ENCODE measurements around the gene CBLN1. TPM values are rescaled to one million over a fixed set of nuclear protein-coding genes. Genes with fewer than 3 reads are reported as not detected.
A peak's percentile ranks its signal among the peaks of the same experiment; 100 is the strongest.

CBLN1 gene
- 0.44 TPM in 1 of 2 replicates, not detected in the other for total RNA-seq (2014; rRNA removed; shearing (Covaris generic))

DNA sequence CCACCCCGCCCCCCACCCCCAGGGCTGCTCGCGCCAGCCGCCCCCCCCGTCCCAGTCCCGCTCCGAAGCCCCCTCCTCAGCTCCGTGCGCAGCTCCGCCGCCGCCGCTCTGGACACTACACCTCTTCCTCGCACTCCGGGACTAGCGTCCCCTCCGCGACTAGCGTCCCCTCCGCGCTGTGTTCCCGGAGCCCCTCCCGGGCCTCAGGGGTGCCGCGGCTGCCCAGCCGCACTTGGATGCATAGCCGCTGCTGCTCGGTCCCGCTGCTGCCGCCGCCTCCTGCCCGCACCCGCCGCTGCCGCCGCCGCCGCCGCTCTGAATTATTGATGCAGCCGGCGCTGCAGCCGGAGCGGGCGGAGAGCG is at the start of gene CBLN1:
Gene CBLN1, minus strand, starts transcription at position 359 of the 363 bp plus-strand sequence. CDS start 373 bp downstream, outside the sequence.
- DNase-seq (ENCODE audit: low spot score): no peak
- in situ Hi-C loops (cut with HindIII; ENCODE audit: low sequenced_read_pairs): no loop called here

DNA sequence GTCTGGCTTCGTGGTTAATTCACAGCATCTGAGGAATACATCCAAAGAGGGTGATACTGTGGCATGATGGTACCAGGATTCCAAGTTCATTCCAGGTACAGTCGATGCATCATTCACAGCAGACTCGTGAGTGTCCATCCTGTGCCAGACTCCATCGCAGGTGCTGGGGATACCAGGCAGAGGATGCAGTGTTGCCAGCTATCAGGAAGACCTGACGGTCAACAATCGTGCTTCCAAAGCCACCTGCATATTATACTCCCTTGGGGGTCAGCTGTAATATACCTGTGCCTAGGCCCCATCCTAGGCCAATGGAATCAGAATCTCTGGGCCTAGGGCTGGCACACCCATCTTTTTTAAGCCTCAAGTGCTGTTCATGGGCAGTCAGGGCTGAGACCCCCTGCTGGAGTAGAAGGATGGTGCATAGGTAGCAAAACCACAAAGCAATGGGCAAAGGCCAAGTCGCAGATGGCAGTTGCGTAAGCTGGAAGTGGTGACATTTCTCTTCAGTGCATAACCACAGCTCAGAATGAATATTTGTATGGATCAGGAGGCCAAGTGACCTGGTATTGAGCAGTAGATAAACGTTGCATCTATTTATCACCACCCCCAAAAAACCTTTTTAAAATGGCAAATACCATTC is 49.0 kb upstream of the CBLN1 start:
- peak; percentile 95 for DNase-seq (ENCODE audit: low spot score)
- in situ Hi-C loops (cut with HindIII; ENCODE audit: low sequenced_read_pairs): no loop called here

- DNase-seq (ENCODE audit: low spot score): no peak
- in situ Hi-C loops (cut with HindIII; ENCODE audit: low sequenced_read_pairs): no loop called here
These were observed 46.7 kb upstream of the CBLN1 start for GRCh38 chr16:49328325-49328724.

- in situ Hi-C loops (cut with HindIII; ENCODE audit: low sequenced_read_pairs): no loop called here
- peak; percentile 46 for DNase-seq (ENCODE audit: low spot score)
These were observed 45.8 kb upstream of the CBLN1 start for GRCh38 chr16:49327466-49327865.

DNA sequence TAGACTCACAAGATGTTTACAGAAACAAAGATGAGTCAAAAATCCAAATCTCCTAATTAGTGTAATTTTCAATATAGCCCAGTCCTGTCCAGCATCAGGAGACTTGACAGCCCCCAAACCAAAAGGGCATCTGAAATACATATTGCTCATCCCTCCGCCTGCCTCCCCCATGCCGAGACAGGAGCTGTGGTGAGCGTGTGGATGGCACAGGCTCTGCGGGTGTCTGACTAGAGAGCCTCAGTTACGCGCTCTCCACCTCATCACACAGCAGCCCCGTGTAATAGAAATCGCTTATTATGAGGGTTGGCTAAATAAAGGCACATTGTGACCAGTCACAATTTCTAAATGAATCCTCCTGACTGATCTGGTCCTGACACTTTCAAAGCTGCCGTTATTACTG is 43.1 kb upstream of the CBLN1 start:
- in situ Hi-C loops (cut with HindIII; ENCODE audit: low sequenced_read_pairs): no loop called here

DNA sequence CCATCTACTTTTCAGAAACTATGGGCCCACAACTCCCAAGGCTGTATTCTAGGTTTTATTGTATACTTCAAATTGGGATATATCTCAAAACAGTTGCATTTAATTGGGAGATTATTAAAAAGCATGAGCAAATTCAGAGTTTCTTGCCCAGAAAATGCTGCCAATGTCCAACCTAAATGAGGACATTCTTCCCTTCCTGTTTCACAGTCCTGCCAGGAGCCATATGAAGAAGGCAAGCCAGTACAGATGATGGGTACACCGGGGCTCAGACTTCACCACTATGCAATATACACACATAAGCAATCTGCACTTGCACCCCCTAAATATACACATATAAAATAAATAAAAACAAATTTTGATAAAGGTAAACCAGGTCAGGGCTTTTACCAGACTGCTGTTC is 34.0 kb upstream of the CBLN1 start:
- in situ Hi-C loops (cut with HindIII; ENCODE audit: low sequenced_read_pairs): no loop called here
- DNase-seq (ENCODE audit: low spot score): peak; percentile 73

More for the DNA sequence above, 43.1 kb upstream of the CBLN1 start:
- peak; percentile 77 for DNase-seq (ENCODE audit: low spot score)

DNA sequence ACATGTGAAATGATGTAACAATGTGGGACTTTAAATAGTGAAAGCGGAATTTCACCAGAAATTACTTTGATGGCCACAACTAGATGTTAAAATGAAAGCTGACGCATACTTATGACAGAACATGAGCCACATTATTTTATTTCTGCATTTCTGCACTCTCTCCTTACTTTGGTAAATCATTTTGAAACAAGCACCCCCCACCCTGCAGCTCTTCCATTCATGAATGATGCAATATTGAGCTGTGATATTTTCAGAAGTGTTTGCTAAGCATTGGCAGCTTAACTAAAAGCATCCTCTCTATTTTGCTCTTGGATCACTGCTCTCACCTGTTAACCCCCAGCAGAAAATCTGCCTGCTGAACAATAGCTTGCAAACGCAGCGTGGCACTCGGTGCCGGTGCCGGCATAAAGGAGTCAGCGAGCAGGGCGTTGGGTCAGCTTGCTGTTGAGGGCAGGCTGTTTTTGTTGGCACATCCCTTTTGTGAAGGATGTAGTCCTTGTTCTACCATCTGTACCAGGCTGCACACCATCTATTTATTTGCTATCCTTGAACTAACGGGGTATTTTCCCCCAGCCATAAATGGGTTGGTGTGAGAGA is 30.8 kb upstream of the CBLN1 start:
- in situ Hi-C loops (cut with HindIII; ENCODE audit: low sequenced_read_pairs): no loop called here
- DNase-seq (ENCODE audit: low spot score): peak; percentile 93

DNA sequence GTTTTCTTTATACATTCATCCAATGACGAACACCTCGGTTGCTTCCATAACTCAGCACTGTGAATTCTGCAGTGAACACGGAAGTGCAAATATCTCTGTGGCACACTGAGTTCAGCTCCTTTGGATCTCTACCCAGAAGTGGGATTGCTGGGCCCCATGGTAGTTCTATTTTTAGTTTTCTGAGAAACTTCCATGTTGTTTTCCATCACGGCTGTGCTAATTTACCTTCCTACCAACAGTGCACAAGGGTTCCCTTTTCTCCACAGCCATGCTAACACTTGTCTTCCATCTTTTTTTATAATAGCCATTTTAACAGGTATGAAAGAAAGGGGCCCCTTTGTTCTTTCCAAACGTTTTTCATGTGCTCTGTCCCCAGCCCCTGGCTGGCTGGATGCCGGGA is 30.2 kb upstream of the CBLN1 start:
- DNase-seq (ENCODE audit: low spot score): peak; percentile 57
- in situ Hi-C loops (cut with HindIII; ENCODE audit: low sequenced_read_pairs): no loop called here

GRCh38 chr16:49307176-49307575 is 25.5 kb upstream of the CBLN1 start:
- in situ Hi-C loops (cut with HindIII; ENCODE audit: low sequenced_read_pairs): no loop called here
- no peak for DNase-seq (ENCODE audit: low spot score)

DNA sequence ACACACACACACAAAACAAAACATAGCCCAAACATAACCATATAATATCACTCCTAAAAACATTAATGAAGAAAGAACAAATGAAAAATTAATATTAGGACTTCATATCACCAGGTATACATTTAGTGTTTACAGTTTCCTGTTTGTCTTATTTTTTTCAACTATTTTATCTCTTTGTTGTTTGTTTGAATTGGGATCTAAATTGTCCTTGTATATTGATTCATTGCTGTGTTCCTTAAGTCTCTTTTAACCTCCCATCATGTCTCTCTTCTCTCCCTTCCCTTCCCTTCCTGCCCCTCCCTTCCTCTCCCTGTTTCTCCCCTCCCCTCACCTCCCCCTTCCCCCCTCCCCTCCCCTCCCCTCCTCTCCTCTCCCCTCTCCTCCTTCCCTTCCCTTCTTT is 23.8 kb upstream of the CBLN1 start:
- no peak for DNase-seq (ENCODE audit: low spot score)
- in situ Hi-C loops (cut with HindIII; ENCODE audit: low sequenced_read_pairs): no loop called here

- in situ Hi-C loops (cut with HindIII; ENCODE audit: low sequenced_read_pairs): no loop called here
- peak; percentile 78 for DNase-seq (ENCODE audit: low spot score)
These were observed 10.8 kb upstream of the CBLN1 start for GRCh38 chr16:49292413-49292812.

DNA sequence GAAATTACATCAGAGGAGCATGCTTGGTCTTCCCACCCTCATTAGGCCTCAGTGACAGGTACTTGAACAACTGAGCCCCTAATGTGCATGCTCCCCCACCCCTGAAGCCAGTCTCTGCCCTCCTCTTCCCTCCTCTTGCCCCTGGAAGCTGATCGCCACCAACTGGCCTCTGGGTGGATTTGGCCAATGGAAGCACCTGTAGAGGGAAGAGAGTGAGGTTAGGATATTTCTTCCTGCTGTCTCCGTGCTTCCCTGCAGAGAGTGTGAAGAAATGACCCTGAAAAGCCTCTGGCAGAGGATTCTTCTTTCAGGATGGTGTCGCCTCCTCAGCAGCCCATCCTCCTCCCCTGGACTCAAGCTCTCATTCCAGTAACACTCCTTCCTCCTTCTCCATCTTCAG is 5.9 kb upstream of the CBLN1 start:
- in situ Hi-C loops (cut with HindIII; ENCODE audit: low sequenced_read_pairs): no loop called here

DNA sequence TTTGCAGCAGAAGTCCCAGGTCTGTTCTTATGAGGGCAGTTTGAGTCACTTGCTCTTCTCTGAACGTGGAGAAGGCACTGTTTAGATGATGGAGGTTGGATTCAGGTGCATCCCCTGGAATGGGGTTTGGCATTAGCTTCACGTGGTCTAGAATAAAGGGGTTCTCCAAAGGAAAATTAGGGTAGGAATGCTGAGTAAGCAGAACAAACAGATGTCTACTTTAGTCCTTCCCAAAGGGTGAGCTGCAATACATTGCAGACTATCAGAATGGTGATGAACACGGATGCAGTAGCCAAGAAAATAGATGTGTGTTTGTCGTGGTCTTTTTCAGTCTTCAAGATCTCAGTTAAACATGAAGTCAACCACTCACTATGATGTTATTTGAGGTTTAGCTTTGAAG is 3.3 kb upstream of the CBLN1 start:
- in situ Hi-C loops (cut with HindIII; ENCODE audit: low sequenced_read_pairs): no loop called here

More for the DNA sequence above, 5.9 kb upstream of the CBLN1 start:
- DNase-seq (ENCODE audit: low spot score): peak; percentile 69

GRCh38 chr16:49283376-49284049 is 1.9 kb upstream of the CBLN1 start:
- peak; percentile 64 for DNase-seq (ENCODE audit: low spot score)
- in situ Hi-C loops (cut with HindIII; ENCODE audit: low sequenced_read_pairs): no loop called here

More for the DNA sequence above, 3.3 kb upstream of the CBLN1 start:
- no peak for DNase-seq (ENCODE audit: low spot score)

GRCh38 chr16:49282690-49283375 is 1.2 kb upstream of the CBLN1 start:
- in situ Hi-C loops (cut with HindIII; ENCODE audit: low sequenced_read_pairs): no loop called here
- no peak for DNase-seq (ENCODE audit: low spot score)

DNA sequence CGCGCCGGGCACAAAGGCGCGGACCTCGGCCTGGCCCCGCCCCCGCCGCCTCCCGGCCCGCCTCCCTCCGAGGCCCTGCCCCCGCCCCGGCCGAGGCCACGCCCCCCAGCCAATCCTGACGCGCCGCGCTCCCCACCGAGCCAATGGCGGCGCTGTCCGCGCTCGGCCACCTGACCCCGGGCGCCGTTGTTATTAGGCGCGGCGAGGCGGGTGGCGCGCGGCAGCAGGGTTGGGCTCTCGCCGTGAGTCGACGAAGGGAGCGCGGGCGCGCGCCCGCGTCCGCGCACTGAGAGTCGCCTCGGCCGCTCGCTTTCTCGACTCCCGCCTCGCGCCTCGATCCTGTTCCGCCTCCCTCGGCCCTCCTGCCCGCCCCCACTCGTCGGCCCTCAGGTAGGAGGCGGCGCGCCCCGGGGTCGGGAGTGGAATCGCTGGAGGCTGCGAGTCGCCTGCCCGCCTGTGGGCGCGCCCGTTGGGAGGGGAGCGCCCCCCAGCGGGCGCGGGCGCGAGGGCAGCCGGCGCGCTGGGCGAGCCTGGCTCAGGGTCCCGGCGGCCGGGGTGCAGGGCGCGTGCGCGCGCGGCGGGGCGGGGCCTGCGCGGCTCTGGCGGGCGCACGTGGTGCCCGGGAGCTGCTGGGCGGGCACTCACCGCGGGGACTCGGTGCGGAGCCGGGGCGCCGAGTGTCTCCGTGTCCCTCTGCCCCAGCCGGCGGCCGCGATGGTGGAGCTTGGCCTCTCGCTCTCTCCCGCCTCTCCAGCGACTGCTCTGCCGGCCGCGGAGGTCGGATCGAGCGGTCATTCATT is 405 bp upstream of the CBLN1 start:
- in situ Hi-C loops (cut with HindIII; ENCODE audit: low sequenced_read_pairs): no loop called here
- peak; percentile 93 for DNase-seq (ENCODE audit: low spot score)

DNA sequence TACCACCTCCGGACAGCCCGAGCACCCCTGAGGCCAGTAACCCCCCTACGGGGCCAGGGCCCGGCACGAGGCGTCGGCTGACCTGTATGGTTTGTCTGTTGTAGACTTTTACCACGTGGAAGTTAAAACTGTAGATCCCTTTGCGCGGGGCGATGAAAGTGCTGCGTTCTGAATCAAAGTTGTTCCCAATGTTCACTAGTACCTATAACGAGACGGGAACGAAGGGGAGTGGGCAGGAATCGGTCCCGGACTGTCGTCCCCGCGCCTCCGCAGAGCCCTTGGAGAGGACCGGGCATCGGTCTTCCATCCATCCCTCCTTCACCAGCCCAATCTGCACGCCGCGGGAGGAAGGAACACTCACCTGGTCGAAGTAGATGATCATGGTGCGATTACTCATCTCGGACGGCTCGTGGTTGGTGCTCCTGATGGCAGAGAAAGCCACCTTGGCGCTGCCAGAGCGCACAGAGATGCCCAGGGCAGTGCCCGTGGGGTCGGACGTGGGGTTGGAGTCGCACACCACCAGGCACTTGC is 732 bp downstream of the CBLN1 start:
- peak; percentile 24 for DNase-seq (ENCODE audit: low spot score)
- in situ Hi-C loops (cut with HindIII; ENCODE audit: low sequenced_read_pairs): no loop called here

DNA sequence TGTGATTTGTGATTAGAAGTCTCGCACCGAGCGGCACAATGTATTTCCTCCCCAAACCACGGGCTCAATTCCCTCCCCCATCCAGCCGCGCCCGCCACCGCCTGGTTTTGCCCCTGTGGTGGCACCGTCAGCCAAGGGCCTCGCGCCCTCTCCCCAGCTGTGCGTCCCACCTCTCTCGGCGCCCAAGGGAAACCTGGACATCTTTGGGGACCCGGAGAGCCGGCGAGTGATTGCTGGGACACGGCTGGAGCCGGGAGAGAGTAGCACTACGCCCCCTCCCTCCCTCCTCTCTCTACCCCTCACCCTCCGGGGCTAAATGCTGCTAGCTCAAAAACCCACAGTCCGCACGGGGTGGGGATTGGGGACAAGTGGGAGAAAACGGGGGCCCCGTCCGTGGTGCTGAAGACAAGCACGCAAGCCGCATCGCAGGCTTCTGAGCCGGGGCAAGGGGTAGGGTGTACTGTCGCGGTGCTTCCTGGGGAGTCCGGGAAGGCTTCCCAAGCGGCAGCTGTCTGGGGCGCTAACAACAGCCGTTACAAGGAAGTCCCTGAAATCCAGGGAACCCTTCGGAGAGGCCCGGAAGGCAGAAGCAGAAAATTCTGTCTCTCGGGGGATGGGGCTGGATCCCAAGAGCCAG is 1.4 kb downstream of the CBLN1 start:
- peak; percentile 50 for DNase-seq (ENCODE audit: low spot score)
- in situ Hi-C loops (cut with HindIII; ENCODE audit: low sequenced_read_pairs): no loop called here
